ENCODE results near the gene EVA1C.

DNA sequence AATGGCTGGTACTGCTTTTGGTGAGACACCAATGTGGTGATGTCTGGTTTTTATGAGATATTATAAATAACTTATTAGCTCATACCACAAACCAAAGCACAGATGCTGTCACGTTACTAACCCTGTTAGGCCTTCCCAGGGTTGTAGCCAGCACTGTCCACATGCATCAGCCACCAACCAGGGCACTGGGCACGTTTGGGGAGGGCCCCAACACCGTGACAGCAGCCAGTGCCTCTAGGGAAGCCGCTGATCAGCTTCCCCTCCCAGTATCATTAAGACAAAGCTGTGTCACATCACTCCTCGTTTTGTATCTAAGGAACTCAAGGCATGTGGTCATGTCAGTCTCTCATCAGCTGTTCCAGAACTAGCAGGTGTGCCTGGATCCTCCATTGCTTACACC lies 33.5 kb upstream of the EVA1C start:
- TF ChIP-seq, protein P1, sequence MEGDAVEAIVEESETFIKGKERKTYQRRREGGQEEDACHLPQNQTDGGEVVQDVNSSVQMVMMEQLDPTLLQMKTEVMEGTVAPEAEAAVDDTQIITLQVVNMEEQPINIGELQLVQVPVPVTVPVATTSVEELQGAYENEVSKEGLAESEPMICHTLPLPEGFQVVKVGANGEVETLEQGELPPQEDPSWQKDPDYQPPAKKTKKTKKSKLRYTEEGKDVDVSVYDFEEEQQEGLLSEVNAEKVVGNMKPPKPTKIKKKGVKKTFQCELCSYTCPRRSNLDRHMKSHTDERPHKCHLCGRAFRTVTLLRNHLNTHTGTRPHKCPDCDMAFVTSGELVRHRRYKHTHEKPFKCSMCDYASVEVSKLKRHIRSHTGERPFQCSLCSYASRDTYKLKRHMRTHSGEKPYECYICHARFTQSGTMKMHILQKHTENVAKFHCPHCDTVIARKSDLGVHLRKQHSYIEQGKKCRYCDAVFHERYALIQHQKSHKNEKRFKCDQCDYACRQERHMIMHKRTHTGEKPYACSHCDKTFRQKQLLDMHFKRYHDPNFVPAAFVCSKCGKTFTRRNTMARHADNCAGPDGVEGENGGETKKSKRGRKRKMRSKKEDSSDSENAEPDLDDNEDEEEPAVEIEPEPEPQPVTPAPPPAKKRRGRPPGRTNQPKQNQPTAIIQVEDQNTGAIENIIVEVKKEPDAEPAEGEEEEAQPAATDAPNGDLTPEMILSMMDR (conservative IDR thresholded peaks at IDR 0.05 in 1 of 2, IDR thresholded peaks at IDR 0.05 in 1 of 2; ENCODE audit: low read depth in 1 of 2, low read length in 2 of 2), result no peak
- TF ChIP-seq EZH2 (IDR thresholded peaks at IDR 0.05; ENCODE audit: low read length, missing control alignments), result no peak
